Thymus (tissue), 14 donors: ENCODE results near the gene EFEMP1. TPM values are rescaled to one million over a fixed set of nuclear protein-coding genes. Genes with fewer than 3 reads are reported as not detected.

Source experiments
- DNase-seq, 9 donors: peaks; one replicate each; pipeline ENCODE4 v3.0.0-alpha.2; 2013; ENCODE audit warnings: low spot score in 9 of 9, low read depth in 6 of 9, missing footprints in 1 of 9
- H3K27ac ChIP-seq, 2 donors: one replicate each; pipeline ENCODE4 v1.5.1; 2013; ENCODE audit warnings: control low read depth in 1 of 2, low read depth in 1 of 2, low read length in 1 of 2, mild to moderate bottlenecking in 1 of 2, moderate library complexity in 1 of 2
- H3K27me3 ChIP-seq, 2 donors: one replicate each; pipeline ENCODE4 v1.5.1; 2013; ENCODE audit warnings: low read length in 1 of 2; ENCODE audit not compliant: control insufficient read depth in 2 of 2, insufficient read depth in 1 of 2
- H3K36me3 ChIP-seq, 2 donors: one replicate each; pipeline ENCODE4 v1.5.1; 2013; ENCODE audit warnings: low read length in 1 of 2, mild to moderate bottlenecking in 1 of 2, moderate library complexity in 1 of 2; ENCODE audit not compliant: control insufficient read depth in 2 of 2, insufficient read depth in 2 of 2
- H3K4me1 ChIP-seq, 2 donors: one replicate each; pipeline ENCODE4 v1.5.1; 2013; ENCODE audit warnings: low read length in 2 of 2; ENCODE audit not compliant: control insufficient read depth in 2 of 2, insufficient read depth in 2 of 2
- H3K4me3 ChIP-seq, 2 donors: one replicate each; pipeline ENCODE4 v1.5.1; 2013; ENCODE audit warnings: low read length in 2 of 2, control low read depth in 1 of 2, mild to moderate bottlenecking in 1 of 2
- H3K9me3 ChIP-seq, 2 donors: one replicate each; pipeline ENCODE4 v1.5.1; 2013; ENCODE audit warnings: low read length in 1 of 2, mild to moderate bottlenecking in 1 of 2; ENCODE audit not compliant: control insufficient read depth in 2 of 2, insufficient read depth in 1 of 2
- WGBS: extraction: QIAGEN DNeasy Blood & Tissue Kit; methylation state at CpG from one replicate; pipeline ENCODE4 v1.1.7; 2013; 5-methylcytosine and 5-hydroxymethylcytosine counted together
- long read RNA-seq, 10 donors: transcript quantifications; one replicate each; lab custom pipeline, GENCODE V29; 2026
- polyA plus RNA-seq: library from polyadenylated mRNA; stranded (reverse); fragments of 200-250 nt; gene quantifications from one replicate; pipeline ENCODE4 v1.2.3, GENCODE V29; 2013
- total RNA-seq: library from RNA; stranded (reverse); fragments of 120-200 nt; gene quantifications from one replicate; pipeline ENCODE4 v1.2.4, GENCODE V29; 2013
- donor health status: healthy.

The EFEMP1 gene
- total RNA-seq: 4.0 TPM
- polyA plus RNA-seq: 24.3 TPM
- long read RNA-seq, donor 1: 0 reads
- long read RNA-seq, donor 2, partial matches to known transcripts: 0 of 1 reads
- long read RNA-seq, donor 2, other reads (novel, unspliced or antisense): 0 of 1 reads
- long read RNA-seq, donor 3, partial matches to known transcripts: 0 of 1 reads
- long read RNA-seq, donor 3, other reads (novel, unspliced or antisense): 0 of 1 reads
- long read RNA-seq, donor 4: 0 reads
- long read RNA-seq, donor 5, partial matches to known transcripts: 0 of 6 reads
- long read RNA-seq, donor 5, other reads (novel, unspliced or antisense): 0 of 6 reads
- long read RNA-seq, donor 6: 0 reads
- long read RNA-seq, donor 7: 0 reads
- long read RNA-seq, donor 8: 0 reads
- long read RNA-seq, donor 9: 0 reads
- long read RNA-seq, donor 10: 0 reads

GRCh38 chr2:55923091-55923981 lies at the start of gene EFEMP1:
EFEMP1 (minus strand) TSS chr2:55923782; CDS start chr2:55922440, 1,342 bp downstream.
- WGBS: 4% methylated on average over 70 of the region's 70 CpGs
- Histone ChIP-seq H3K4me1 (no peaks in the 10 kb centered on the region), H3K27me3 (peaks cover 29 to 32% of the 10 kb centered on the region in 2 donors), H3K36me3 (no peaks in the 10 kb centered on the region), H3K4me3 (peak within 1 kb of the TSS; percentile 25), H3K9me3 (no peaks in the 10 kb centered on the region), H3K27ac (no peak within 1 kb of the TSS)
- DNase-seq: no peak

GRCh38 chr2:55970500-55970899 lies 46.9 kb upstream of the EFEMP1 start:
- H3K4me3 ChIP-seq: no peak overlapping the region
- WGBS: 90% methylated on average over 2 of the region's 2 CpGs

GRCh38 chr2:55968941-55969340 lies 45.4 kb upstream of the EFEMP1 start:
- Histone ChIP-seq H3K36me3 (no peaks in the 10 kb centered on the region), H3K4me1 (no peaks in the 10 kb centered on the region), H3K4me3 (no peak overlapping the region), H3K27me3 (no peaks in the 10 kb centered on the region), H3K9me3 (no peaks in the 10 kb centered on the region), H3K27ac (no peak overlapping the region)
- no peak for DNase-seq
- 44% methylated on average over 1 of the region's 1 CpG for WGBS

More at GRCh38 chr2:55970500-55970899, 46.9 kb upstream of the EFEMP1 start:
- no peak for DNase-seq
- H3K27me3 ChIP-seq: no peaks in the 10 kb centered on the region
- H3K9me3 ChIP-seq: no peaks in the 10 kb centered on the region
- H3K36me3 ChIP-seq: no peaks in the 10 kb centered on the region
- H3K27ac ChIP-seq: no peak overlapping the region
- no peaks in the 10 kb centered on the region for H3K4me1 ChIP-seq

- Histone ChIP-seq H3K4me3 (no peak overlapping the region), H3K27me3 (no peaks in the 10 kb centered on the region), H3K4me1 (no peaks in the 10 kb centered on the region), H3K9me3 (no peaks in the 10 kb centered on the region), H3K36me3 (no peaks in the 10 kb centered on the region), H3K27ac (no peak overlapping the region)
- no peak for DNase-seq
- 79% methylated on average over 6 of the region's 6 CpGs for WGBS
Measured at GRCh38 chr2:55966401-55967118, 43.0 kb upstream of the EFEMP1 start.

GRCh38 chr2:55965966-55966365 lies 42.4 kb upstream of the EFEMP1 start:
- no peak overlapping the region for H3K27ac ChIP-seq

DNA sequence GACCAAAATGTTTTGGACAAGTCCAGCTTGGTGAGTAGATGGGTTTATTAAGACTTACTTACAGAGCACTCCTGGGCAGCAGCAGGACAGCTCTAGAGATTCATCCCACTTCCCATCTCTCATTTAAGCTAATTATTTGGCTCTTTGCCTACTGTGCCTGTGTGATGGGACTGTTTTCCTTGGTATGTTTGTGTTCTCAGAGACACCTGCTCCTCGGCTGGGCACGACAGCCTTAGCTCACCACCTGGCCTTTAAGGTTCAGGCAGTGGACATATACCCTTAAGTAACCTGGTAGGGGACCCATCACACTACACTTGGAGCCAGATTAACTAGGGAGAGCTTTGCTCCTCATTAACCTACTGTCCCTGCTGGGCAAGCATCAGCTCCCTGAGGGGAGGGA lies 41.7 kb upstream of the EFEMP1 start:
- Histone ChIP-seq H3K36me3 (no peaks in the 10 kb centered on the region), H3K4me3 (no peak overlapping the region), H3K9me3 (no peaks in the 10 kb centered on the region), H3K4me1 (no peaks in the 10 kb centered on the region), H3K27me3 (no peaks in the 10 kb centered on the region), H3K27ac (no peak overlapping the region)
- 94% methylated on average over 2 of the region's 2 CpGs for WGBS
- DNase-seq: no peak

More at GRCh38 chr2:55965966-55966365, 42.4 kb upstream of the EFEMP1 start:
- no peak overlapping the region for H3K4me3 ChIP-seq
- H3K36me3 ChIP-seq: no peaks in the 10 kb centered on the region
- DNase-seq: no peak
- no peaks in the 10 kb centered on the region for H3K27me3 ChIP-seq
- H3K9me3 ChIP-seq: no peaks in the 10 kb centered on the region
- H3K4me1 ChIP-seq: no peaks in the 10 kb centered on the region
- 56% methylated on average over 3 of the region's 3 CpGs for WGBS

DNA sequence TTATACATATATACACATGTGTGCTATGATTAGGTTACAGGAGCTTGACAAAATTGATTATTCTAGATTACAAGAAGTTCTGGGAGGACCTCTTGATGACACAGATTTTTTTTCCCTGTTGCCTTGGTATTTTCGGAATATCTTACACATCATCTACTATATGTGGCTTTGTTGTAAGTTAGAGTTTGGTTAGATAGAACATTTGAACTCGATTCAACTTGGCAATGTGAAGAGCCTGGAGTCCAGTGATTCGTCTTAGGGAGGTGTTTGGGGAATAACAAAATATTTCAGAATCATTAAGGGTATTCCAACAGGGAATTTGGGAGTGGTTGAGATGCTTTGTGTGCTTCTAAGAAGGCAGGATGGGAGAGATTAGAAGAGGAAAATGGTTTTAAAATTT lies 39.3 kb upstream of the EFEMP1 start:
- no peak overlapping the region for H3K27ac ChIP-seq
- no peaks in the 10 kb centered on the region for H3K4me1 ChIP-seq
- no peak for DNase-seq
- no peaks in the 10 kb centered on the region for H3K36me3 ChIP-seq
- H3K9me3 ChIP-seq: no peaks in the 10 kb centered on the region
- H3K27me3 ChIP-seq: no peaks in the 10 kb centered on the region
- H3K4me3 ChIP-seq: no peak overlapping the region
- 81% methylated on average over 3 of the region's 3 CpGs for WGBS

GRCh38 chr2:55961318-55961911 lies 37.8 kb upstream of the EFEMP1 start:
- Histone ChIP-seq H3K36me3 (no peaks in the 10 kb centered on the region), H3K9me3 (no peaks in the 10 kb centered on the region), H3K27ac (no peak overlapping the region), H3K4me1 (no peaks in the 10 kb centered on the region), H3K4me3 (no peak overlapping the region), H3K27me3 (no peaks in the 10 kb centered on the region)
- WGBS: 26% methylated on average over 3 of the region's 3 CpGs
- peak in 2 of 9 donors; percentile 4 to 20 for DNase-seq
